SK-N-SH treated with all-trans-retinoic acid at 6 μM for 48 hours (cell line): ENCODE results near the gene FBXW4.

Source experiments
- ARNTL ChIP-seq: fragments of 450-650 bp; formaldehyde crosslinking; IDR thresholded peaks from 2 replicates; pipeline ENCODE4 v1.5.0; 2020; ENCODE audit warnings: low read depth, mild to moderate bottlenecking, moderate library complexity, borderline replicate concordance
- CSRNP3 ChIP-seq: fragments of 250-450 bp; sonication (Bioruptor Pico); IDR thresholded peaks from 2 replicates; pipeline ENCODE4 v1.5.1; 2021; ENCODE audit warnings: mild to moderate bottlenecking, moderate library complexity
- GLIS3 ChIP-seq: fragments of 250-450 bp; sonication (Bioruptor Pico); IDR thresholded peaks from 2 replicates; pipeline ENCODE4 v1.5.0; 2020; ENCODE audit warnings: mild to moderate bottlenecking, moderate library complexity
- OSR1 ChIP-seq: fragments of 250-450 bp; sonication (Bioruptor Pico); IDR thresholded peaks from 2 replicates; pipeline ENCODE4 v1.8.0; 2022; ENCODE audit warnings: moderate library complexity, mild to moderate bottlenecking, inconsistent platforms
- PATZ1 ChIP-seq: fragments of 250-450 bp; sonication (Bioruptor Pico); IDR thresholded peaks from 2 replicates; pipeline ENCODE4 v1.8.0; 2020; ENCODE audit warnings: mild to moderate bottlenecking, moderate library complexity, borderline replicate concordance
- PPARA ChIP-seq: fragments of 250-450 bp; sonication (Bioruptor Pico); IDR thresholded peaks from 2 replicates; pipeline ENCODE4 v1.5.0; 2020; ENCODE audit warnings: mild to moderate bottlenecking, borderline replicate concordance
- ZFP3 ChIP-seq: fragments of 250-450 bp; sonication (Bioruptor Pico); IDR thresholded peaks from 2 replicates; pipeline ENCODE4 v1.5.0; 2020; ENCODE audit warnings: mild to moderate bottlenecking, moderate library complexity
- ZFP30 ChIP-seq: fragments of 450-650 bp; formaldehyde crosslinking; IDR thresholded peaks from 2 replicates; pipeline ENCODE4 v1.5.0; 2022; ENCODE audit warnings: mild to moderate bottlenecking, moderate library complexity
- ZNF70 ChIP-seq: fragments of 450-650 bp; formaldehyde crosslinking; IDR thresholded peaks from 2 replicates; pipeline ENCODE4 v1.5.0; 2020; ENCODE audit warnings: mild to moderate bottlenecking, moderate library complexity
- TF ChIP-seq, protein P1 (sequence below): fragments of 250-450 bp; sonication (Bioruptor Pico); IDR thresholded peaks from 2 replicates; pipeline ENCODE4 v1.5.1; 2020; ENCODE audit warnings: low read depth, mild to moderate bottlenecking, moderate library complexity
- TF ChIP-seq, protein P2 (sequence below): fragments of 250-450 bp; sonication (Bioruptor Pico); IDR thresholded peaks from 2 replicates; pipeline ENCODE4 v1.8.0; 2021; ENCODE audit warnings: low read depth, mild to moderate bottlenecking, moderate library complexity, borderline replicate concordance

DNA sequence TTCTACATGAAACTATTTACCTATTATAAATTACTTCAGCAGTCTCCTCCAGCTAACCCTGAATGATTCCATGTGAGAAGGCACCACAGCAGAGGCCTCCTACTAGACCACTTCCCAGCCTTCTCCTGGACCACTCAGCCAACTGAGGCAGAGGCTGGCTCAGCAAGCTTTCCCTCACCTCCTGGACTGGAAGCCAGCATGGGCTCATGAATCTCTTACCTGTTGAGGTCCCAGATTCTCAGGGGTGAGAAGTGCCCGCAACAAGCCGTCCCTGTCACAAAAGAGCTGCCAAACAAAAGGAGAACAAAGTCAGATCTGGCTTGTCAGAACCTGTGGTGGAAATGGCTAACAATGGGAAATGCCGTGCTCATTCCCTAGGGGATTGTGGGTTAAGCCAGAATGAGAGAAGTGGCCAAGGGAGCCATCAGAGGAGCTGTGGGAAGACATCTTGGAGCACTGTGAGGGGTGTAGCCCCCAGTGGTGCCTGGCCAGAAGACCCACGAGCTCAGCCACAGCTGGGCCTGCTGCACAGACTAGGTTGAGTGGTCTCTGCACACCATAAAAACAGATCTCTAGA lies 70.4 kb downstream of the FBXW4 start:
- TF ChIP-seq ARNTL (CRISPR knock-in tag) (no peak), PATZ1 (CRISPR knock-in tag) (no peak), CSRNP3 (no peak), ZFP30 (CRISPR knock-in tag) (no peak), ZFP3 (no peak), PPARA (CRISPR knock-in tag) (no peak), OSR1 (CRISPR knock-in tag) (no peak), ZNF70 (CRISPR knock-in tag) (no peak), GLIS3 (CRISPR knock-in tag) (no peak)
- TF ChIP-seq, protein P1, sequence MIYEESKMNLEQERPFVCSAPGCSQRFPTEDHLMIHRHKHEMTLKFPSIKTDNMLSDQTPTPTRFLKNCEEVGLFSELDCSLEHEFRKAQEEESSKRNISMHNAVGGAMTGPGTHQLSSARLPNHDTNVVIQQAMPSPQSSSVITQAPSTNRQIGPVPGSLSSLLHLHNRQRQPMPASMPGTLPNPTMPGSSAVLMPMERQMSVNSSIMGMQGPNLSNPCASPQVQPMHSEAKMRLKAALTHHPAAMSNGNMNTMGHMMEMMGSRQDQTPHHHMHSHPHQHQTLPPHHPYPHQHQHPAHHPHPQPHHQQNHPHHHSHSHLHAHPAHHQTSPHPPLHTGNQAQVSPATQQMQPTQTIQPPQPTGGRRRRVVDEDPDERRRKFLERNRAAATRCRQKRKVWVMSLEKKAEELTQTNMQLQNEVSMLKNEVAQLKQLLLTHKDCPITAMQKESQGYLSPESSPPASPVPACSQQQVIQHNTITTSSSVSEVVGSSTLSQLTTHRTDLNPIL: no peak
- TF ChIP-seq, protein P2, sequence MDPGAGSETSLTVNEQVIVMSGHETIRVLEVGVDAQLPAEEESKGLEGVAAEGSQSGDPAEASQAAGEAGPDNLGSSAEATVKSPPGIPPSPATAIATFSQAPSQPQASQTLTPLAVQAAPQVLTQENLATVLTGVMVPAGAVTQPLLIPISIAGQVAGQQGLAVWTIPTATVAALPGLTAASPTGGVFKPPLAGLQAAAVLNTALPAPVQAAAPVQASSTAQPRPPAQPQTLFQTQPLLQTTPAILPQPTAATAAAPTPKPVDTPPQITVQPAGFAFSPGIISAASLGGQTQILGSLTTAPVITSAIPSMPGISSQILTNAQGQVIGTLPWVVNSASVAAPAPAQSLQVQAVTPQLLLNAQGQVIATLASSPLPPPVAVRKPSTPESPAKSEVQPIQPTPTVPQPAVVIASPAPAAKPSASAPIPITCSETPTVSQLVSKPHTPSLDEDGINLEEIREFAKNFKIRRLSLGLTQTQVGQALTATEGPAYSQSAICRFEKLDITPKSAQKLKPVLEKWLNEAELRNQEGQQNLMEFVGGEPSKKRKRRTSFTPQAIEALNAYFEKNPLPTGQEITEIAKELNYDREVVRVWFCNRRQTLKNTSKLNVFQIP (CRISPR knock-in tag): no peak
